UCSD-AML1 (cell line): ENCODE results near the gene NUDCD3.

ENCODE experiments used
- DNase-seq: peaks from one replicate; lab custom pipeline; 2025; ENCODE audit not compliant: unreplicated experiment; lab: John Stamatoyannopoulos, UW

The NUDCD3 gene

DNA sequence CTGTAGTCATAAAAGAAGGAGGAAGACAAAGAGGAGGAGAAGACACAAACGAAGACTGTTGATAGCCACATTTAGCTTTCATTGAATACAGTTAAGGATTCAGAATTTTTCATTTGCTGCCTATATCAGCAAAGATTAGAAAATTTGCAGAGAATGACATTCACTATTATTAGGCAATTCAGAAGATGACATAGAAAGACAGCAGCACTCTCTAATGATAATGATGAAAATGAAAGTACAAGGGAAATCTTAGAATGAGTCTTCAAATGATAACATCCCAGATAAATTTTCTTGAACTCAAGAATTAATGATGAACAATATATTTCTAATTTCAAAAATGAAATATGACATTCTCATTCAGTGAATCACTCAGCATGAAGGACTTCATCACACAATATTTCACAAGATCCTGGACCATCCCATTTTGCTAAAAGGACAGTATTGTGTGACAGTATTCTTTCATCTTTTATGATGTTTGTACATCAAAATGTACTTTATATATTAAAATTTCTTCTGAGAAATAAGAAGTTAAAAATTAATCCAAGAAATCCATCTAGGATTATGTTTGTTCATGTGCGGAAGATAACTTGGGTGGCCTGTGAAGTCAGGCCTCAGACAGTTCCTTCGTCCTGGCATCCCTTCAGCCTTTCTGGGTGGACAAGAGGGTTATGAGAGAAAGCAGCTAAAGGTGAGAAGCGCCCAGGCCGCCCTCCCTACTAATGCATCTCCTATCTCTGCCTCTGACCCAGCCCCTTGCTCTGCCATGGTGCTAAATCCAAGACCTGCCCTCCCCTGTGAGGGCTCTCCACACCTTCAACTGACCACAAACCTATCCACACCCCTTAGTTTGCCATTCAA is 117.7 kb downstream of the NUDCD3 start:
- DNase-seq: no peak

GRCh38 chr7:44368885-44369284 is 121.6 kb downstream of the NUDCD3 start:
- no peak for DNase-seq

DNA sequence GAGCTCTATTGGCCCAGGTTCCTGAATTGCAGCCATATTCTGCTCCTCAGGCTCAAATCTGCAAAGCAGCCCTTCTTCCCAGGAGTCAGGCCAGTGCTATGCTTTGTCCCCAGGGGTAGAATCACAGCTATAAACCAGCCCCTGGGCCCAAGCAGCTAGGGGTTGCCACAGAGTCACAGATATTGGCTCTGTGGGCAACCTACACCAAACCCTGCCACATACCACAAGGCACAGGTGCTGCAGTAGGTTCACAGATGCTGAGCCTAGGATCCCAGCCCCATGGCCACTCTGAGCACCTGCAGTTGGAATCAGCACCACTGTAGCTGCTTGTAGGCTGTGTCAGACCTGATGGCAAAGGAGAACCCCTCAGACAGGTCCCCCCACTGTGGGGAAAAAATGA is 122.0 kb downstream of the NUDCD3 start:
- no peak for DNase-seq

DNA sequence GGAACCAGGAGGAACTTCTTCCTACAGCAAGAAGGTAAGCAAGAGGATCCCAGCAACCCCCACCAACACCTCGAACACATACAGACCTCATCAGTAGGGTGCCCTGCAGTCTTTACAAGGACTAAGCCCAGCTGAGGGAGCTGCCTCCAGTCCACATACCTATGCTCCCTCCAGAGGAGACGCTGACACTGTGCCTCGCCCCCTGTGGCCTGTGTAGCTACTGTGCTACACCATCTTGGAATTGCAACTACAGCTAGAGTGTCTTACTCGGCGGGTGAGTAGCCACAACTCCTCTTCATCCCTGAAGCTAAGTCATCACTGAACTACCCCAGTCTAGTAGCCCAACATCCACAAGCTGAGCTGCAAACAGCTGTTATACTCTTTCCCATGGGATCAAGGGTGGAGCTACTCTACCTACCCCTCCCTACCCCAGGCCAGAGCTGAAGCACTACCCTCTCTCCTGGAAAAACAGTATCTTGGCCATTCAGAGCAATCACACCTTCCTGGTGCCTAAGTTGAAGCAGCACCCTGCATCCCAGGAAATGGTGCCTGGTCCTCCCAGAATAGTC is 122.9 kb downstream of the NUDCD3 start:
- DNase-seq: no peak

- DNase-seq: no peak
These were observed 123.5 kb downstream of the NUDCD3 start for GRCh38 chr7:44366986-44367385.

DNA sequence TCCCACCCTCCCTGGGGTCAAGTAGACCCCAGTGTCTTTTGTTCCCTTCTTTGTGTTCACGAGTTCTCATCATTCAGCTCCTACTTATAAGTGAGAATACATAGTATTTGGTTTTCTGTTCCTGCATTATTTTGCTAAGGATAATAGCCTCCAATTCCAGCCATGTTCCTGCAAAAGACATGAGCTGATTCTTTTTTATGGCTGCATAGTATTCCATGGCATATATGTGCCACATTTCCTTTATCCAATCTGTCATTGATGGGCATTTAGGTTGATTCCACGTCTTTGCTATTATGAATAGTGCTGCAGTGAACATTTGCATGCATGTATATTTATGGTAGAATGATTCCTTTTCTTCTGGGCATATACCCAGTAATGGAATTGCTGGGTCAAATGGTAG is 136.8 kb downstream of the NUDCD3 start:
- no peak for DNase-seq

- no peak for DNase-seq
These were observed 141.3 kb downstream of the NUDCD3 start for GRCh38 chr7:44348851-44349781.

GRCh38 chr7:44348300-44348699 is 142.2 kb downstream of the NUDCD3 start:
- DNase-seq: no peak

DNA sequence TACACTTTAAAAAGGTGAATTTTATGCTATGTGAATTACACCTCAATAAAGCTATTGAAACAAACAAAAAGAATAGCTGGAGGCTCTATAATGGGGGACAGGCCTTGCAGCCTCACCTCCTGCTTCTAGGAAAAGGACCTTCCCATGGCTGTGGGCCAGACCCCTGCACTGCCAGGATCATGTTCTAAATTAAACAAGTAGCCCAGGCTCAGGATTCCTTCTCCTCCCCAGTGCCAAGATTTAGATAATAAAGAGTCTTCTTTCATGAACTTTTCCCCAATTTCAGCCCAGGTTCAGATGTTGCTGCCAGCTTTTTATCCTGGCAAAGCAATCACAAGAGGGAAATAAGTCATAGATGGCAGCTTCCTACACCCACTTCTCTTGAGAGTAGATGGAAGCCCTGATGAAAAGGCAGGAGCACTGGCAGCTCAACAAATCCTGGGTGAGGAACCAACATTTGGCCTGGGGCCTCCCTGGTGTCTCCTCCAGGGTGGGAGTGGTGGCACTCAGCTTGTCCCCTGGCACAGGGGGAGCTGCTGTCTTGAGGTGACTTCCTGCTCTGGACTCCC is 142.8 kb downstream of the NUDCD3 start:
- DNase-seq: no peak

GRCh38 chr7:44346063-44346462 is 144.4 kb downstream of the NUDCD3 start:
- DNase-seq: no peak

DNA sequence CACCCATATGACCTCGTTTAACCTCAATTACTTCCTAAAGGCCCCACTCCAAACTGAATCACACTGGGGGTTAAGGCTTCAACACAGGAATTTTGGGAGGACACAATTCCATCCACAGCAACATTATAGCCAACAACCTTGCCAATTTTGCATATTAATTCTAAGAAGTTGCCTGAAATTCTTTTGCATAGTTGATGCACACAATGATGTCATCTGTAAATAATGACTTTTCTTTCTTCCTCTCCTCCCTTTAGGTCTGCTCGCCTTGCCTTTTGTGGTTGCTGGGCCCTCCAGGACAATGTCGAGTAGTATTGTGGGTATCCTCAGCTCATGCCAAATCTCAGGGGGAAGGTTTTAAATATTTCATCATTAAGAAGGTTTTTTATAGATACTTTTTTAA is 149.1 kb downstream of the NUDCD3 start:
- DNase-seq: no peak

GRCh38 chr7:44338600-44338999 is 151.9 kb downstream of the NUDCD3 start:
- DNase-seq: no peak

- DNase-seq: no peak
These were observed 154.0 kb downstream of the NUDCD3 start for GRCh38 chr7:44336491-44336890.

DNA sequence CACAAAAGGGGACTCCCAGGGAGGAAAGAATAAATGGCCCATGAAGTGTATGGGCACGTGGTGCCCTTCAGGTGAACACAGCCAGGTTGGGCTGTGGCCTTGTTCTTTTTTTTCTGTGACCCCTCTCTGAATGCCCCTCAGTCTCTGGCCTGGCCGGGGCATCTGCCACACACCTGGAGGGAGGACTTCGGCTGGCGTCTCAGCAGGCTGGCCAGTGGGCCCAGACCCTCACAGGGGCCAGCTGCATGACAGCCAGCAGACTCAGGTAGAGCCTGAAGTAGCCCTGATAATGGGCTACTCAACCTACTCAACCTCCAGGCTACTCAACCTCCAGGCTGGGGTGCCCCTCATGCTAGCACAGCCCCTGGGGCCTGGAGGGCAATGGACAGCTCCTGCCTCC is 155.3 kb downstream of the NUDCD3 start:
- no peak for DNase-seq

GRCh38 chr7:44334734-44335097 is 155.7 kb downstream of the NUDCD3 start:
- no peak for DNase-seq

DNA sequence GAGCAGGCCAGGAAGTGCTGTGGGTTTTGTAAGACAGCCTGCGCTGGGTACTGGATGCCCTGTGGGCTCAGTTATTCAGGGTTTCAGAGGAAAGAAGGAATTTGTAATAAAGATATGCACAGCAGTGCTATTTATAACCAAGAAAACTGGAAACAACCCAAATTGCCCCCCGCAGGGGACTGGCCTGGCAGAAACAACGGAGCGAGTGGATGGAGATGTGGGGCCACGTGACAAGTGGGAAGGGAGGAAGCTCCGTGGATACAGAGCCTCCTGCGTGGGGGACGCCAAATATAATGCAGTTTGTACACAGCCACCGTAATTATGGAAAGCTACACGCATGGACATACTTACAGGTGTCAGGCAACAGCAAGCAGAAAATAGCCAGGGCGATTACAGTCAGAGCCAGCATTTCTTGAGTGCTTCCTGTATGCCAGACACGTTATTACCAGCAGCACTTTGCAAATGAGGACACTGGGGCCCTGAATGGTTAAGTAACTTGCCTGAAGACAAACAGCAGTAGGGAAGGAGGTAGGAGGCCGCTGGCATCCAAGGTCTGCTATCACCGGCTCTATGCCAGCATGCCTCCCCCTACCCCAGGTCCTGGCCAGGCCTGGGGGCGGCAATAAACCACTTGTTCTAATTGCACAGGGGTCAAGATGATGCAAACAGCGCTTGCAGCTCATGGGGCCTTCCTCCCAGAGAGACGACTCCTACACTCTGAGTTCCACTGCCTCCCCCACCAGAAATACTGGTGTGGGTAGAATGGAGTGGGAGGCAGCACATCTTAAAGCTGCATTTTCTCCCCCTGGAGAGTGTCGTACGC is 156.3 kb downstream of the NUDCD3 start:
- no peak for DNase-seq

GRCh38 chr7:44331682-44332081 is 158.8 kb downstream of the NUDCD3 start:
- DNase-seq: no peak

GRCh38 chr7:44330331-44330730 is 160.1 kb downstream of the NUDCD3 start:
- DNase-seq: no peak

DNA sequence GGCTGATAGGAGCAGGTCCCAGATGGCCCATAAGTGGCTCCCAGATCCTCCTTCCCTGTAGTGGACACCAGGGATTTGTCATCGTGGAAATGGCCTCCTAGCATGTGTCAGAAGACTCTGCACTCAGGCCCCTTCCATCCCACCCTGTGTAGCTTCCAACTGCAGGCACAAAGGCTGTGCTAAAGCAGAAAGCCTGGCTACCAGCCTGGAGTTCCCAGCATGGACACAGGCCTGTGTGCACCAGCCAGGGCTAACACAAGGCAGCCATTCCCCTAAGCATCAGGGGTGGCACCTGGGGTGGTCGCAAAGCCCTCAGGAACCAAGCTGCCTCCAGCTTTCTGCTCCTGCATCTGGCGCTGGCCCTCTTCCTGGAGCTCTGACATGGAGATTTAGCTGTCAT is 160.6 kb downstream of the NUDCD3 start:
- no peak for DNase-seq
